ENCODE data around the gene CFAP57.

Gene CFAP57

GRCh38 chr1:43276673-43277072 lies 104.5 kb downstream of the CFAP57 start:
- DNase-seq (ENCODE audit: low read depth in 2 of 2, low spot score in 1 of 2): no peak

GRCh38 chr1:43277116-43277876 lies 105.2 kb downstream of the CFAP57 start:
- DNase-seq (ENCODE audit: low read depth in 2 of 2, low spot score in 1 of 2): no peak

GRCh38 chr1:43279161-43279560 lies 107.0 kb downstream of the CFAP57 start:
- DNase-seq (ENCODE audit: low read depth in 2 of 2, low spot score in 1 of 2): no peak

DNA sequence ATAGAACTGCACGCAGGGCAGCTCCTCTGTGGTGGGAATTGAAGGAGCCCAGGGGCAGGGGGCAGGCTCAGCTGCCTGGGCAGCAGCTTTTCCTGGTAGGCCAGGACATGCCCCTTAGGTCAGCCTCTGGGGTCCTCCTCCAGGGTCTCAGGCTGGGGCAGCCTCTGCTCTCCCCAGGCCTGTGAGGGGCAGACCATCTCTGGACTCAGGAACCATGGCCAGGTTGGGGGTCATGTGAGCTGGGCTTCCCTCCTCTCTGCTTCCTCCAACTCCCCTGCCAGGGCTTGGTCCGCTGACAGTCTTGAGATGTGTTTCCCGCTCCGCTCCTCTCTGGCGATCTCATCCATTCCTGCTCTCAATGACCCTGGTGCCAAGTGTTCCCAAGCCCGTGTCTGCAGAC lies 107.5 kb downstream of the CFAP57 start:
- DNase-seq (ENCODE audit: low read depth in 2 of 2, low spot score in 1 of 2): no peak

DNA sequence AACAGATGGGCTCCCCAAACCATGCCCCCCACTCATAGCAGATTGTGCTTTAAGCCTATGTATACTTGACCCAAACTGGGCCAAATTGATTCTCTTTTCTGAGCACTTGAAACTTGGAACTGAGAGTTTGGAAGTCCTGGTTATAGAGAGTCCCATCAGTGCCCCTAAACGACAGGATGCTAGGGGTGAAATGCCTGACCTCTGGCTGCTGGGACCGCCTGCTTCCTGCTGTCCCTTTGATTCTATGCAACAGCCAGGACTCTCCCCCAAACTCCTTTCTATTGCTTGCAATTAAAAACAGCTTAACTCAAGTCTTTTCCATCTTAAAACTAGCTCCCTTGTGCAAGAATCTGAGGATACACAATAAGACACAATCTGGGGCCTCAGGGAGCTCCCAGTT lies 108.6 kb downstream of the CFAP57 start:
- DNase-seq (ENCODE audit: low read depth in 2 of 2, low spot score in 1 of 2): no peak

- no peak for DNase-seq (ENCODE audit: low read depth in 2 of 2, low spot score in 1 of 2)
Observed at GRCh38 chr1:43282220-43283195, 110.4 kb downstream of the CFAP57 start.

DNA sequence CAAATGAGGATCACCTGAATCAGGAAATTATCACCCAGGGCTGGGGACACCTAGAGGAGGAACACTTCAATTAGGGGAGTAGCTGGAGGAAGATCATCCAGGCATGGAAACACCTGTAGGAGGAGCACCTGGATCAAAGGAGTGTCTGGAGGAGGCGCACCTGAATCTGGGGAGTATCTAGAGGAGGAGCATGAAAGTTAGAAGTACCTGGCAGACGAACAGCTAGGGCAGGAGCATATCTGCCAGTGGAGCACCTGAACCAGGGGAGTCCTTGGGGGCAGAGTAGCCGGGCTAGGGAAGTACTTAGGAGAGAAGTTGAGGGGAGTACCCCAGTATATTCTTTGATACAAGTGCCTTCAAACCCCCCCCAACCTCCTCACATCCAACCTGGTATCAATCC lies 111.9 kb downstream of the CFAP57 start:
- no peak for DNase-seq (ENCODE audit: low read depth in 2 of 2, low spot score in 1 of 2)

DNA sequence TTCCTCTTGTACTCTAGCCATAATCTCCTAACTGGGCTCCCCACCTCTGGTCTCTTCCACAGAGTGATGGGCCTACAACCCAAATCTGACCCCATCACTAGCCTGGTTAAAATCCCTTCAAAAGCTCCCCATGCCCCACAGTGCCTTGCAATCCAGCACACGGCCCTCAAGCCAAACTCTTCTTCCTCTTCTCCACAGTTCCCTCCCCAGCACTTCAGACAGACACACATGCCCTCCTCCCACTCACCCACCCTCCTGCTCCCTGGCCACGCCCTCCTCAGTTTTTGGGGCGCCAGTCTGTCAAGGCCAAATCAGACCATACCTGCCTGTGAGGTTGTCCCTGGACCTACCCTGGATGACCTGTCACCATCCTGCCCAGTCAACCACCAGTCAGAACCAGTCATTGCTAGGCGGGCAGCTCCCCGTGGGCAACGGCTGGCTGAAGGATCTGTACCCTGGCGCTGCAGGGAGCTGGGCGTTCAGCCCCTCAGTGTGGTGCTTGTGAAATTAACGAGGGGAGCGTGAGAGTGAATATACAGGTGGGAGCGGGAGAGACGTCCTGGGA lies 112.5 kb downstream of the CFAP57 start:
- DNase-seq (ENCODE audit: low read depth in 2 of 2, low spot score in 1 of 2): no peak

GRCh38 chr1:43285269-43285990 lies 113.3 kb downstream of the CFAP57 start, which contains the start of gene C1orf210:
Gene C1orf210, minus strand, starts transcription at chr1:43285581. Its CDS starts 2,311 bp downstream, at chr1:43283270.
- no peak for DNase-seq (ENCODE audit: low read depth in 2 of 2, low spot score in 1 of 2)

GRCh38 chr1:43286115-43286514 lies 114.0 kb downstream of the CFAP57 start:
- no peak for DNase-seq (ENCODE audit: low read depth in 2 of 2, low spot score in 1 of 2)

GRCh38 chr1:43286533-43286932 lies 114.4 kb downstream of the CFAP57 start:
- no peak for DNase-seq (ENCODE audit: low read depth in 2 of 2, low spot score in 1 of 2)

- DNase-seq (ENCODE audit: low read depth in 2 of 2, low spot score in 1 of 2): no peak
Observed at GRCh38 chr1:43288058-43288784, 116.1 kb downstream of the CFAP57 start.

- DNase-seq (ENCODE audit: low read depth in 2 of 2, low spot score in 1 of 2): no peak
Observed at GRCh38 chr1:43288785-43289706, 116.9 kb downstream of the CFAP57 start.

DNA sequence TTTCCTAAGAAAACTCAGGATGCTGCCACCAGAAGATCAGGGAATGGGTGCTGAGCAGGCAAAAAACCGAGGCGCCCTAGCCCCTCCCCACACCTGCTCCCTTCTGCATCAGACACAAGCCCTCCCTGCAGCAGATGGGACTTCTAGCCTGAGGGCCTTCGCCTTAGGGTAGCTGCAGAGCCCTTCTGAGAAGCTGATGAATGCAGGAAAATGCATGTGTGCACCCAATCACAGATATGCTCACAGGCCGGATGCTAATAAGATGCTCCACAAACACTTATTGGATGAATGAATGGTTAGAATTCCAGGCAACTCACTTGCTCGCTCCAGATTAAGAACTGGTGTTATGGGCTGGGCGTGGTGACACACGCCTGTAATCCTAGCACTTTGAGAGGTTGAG lies 120.1 kb downstream of the CFAP57 start:
- DNase-seq (ENCODE audit: low read depth in 2 of 2, low spot score in 1 of 2): no peak

DNA sequence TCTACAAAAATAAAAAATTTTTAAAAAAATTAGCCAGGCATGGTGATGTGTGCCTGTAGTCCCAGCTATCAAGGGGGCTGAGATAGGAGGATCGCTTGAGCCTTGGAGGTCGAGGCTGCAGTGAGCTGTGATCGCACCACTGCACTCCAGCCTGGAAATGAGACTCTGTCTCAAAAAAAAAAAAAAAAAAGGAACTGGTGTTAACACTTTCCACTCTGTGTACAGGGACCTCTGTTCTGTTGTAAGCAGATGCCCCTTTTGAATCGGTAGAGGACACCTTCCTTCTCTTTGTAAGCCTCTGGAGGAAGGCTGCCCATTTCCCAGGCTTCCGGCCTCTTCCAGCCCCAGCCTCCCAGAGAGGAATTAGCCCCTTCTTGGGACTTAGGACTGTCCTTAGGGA lies 120.5 kb downstream of the CFAP57 start:
- DNase-seq (ENCODE audit: low read depth in 2 of 2, low spot score in 1 of 2): no peak

DNA sequence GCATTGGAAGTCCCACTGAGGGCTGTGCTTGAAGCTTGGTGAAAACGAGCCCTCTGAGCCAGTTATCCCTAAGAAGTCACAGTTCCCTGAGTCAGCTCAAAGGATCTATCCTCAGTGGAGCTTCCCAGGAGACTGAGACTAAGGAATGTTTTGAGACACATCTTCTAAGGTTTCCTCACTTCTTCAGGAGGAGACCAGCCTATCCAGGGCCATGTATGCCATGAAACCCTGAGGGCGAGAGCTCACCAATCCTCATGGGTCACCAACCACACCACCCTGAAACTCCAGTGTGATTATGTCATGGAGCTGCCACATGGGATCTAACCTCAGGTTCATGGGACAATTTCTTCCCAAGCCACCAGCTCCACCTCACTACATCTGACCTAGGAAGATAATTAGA lies 121.0 kb downstream of the CFAP57 start:
- no peak for DNase-seq (ENCODE audit: low read depth in 2 of 2, low spot score in 1 of 2)

DNA sequence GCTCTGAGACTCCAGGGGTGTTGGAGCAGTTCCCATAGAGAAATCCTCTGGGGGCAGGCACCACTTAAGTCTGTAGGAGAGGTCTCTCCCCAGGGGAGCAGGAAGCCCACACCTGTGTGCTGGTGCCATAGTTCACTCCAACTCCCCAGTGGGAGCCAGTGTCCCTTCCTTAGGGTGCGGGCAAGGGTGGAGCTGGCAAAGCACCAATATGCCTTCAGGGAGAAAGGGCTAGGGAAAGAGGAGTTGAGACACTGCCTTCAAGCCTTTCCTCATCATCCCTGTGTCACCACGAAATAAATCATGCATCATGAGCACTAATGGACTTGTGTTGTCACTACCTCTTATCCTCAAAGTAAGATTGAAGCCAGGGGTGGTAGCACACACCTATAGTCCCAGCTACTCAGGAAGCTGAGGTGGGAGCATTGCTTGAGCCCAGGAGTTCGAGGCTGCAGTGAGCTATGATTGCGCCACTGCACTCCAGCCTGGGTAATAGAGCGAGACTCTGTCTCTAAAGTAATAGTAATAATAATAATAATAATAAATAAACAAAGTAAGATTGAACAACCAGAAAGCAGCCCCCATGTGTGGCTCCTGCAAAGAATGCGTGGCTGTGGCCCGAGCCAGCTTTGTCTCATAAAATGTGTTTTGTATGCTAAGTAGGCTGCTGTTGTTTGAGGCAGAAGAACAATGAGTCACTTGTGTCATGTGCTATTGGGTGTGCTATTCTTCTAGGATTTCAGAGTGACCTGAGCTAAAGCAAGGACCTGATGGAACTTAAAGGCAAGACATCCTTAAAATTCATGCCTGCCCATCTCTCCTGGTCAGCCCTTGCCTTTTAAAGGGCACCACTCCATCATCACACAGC lies 122.0 kb downstream of the CFAP57 start:
- DNase-seq (ENCODE audit: low read depth in 2 of 2, low spot score in 1 of 2): no peak

- no peak for DNase-seq (ENCODE audit: low read depth in 2 of 2, low spot score in 1 of 2)
Observed at GRCh38 chr1:43294761-43295160, 122.6 kb downstream of the CFAP57 start.
